K562 (cell line): Measurements from ENCODE around the gene NEURL1B. TPM values are rescaled to one million over a fixed set of nuclear protein-coding genes. Genes with fewer than 3 reads are reported as not detected.

Experiments used
- ATAC-seq: fragments of 200-7000 bp; cut with Tn5 transposase; 3 replicates; pipeline ENCODE4 v1.9.1; 2020; ENCODE audit warnings: moderate library complexity
- BruUV-seq: library from RNA; stranded (reverse); fragments of 400-500 nt; replicated peaks from 2 replicates; lab custom pipeline; 2021; lab: Mats Ljungman, UMichigan
- CTCF ChIA-PET: fragments of 300-600 bp; formaldehyde crosslinking; extraction: SDS; loops from one replicate; lab custom pipeline; 2021; ENCODE audit warnings: low intra/inter-chr PET ratio; lab: Yijun Ruan, JAX
- POLR2A ChIA-PET: fragments of 300-600, 350-650 bp; sonication (Branson Sonifier 250); formaldehyde crosslinking; extraction: SDS; loops from one replicate; lab custom pipeline; 2021; ENCODE audit warnings: antibody characterized with exemption, inconsistent platforms; lab: Yijun Ruan, JAX
- DNase-seq, 4 experiments: peaks; one replicate each; pipeline versions ENCODE4 v3.0.0 to v3.0.0-alpha.2; 2011 to 2018; ENCODE audit warnings: low spot score in 3 of 4, mixed read lengths in 3 of 4; ENCODE audit errors: extremely low read depth in 1 of 4
- FAIRE-seq: peaks from 2 replicates; lab custom pipeline; 2011; peaks lifted over from hg19 to GRCh38; lab: Jason Lieb, UNC
- H2AFZ ChIP-seq: 2 replicates; pipeline ENCODE4 v1.6.0; 2011; ENCODE audit warnings: low read depth, low read length, control low read depth, inconsistent platforms
- H3K27ac ChIP-seq: fragments of 200-600 bp; 3 replicates; pipeline ENCODE4 v1.8.0; 2011; ENCODE audit warnings: low read depth, mild to moderate bottlenecking, control low read depth, inconsistent platforms, low read length, moderate library complexity, mixed read lengths; ENCODE audit errors: extremely low read depth
- H3K27me3 ChIP-seq, 2 experiments: fragments of 300-600 bp in 1 of 2; 2 replicates in 1 of 2; 3 replicates in 1 of 2; pipeline versions ENCODE4 v1.6.0 to v1.8.0; 2011; ENCODE audit warnings: inconsistent platforms in 2 of 2, low read length in 2 of 2, mild to moderate bottlenecking in 1 of 2, mixed read lengths in 1 of 2, moderate library complexity in 1 of 2; ENCODE audit not compliant: control insufficient read depth in 2 of 2, insufficient read depth in 2 of 2
- H3K36me3 ChIP-seq: fragments of 300-600 bp; 3 replicates; pipeline ENCODE4 v1.8.0; 2011; ENCODE audit warnings: mild to moderate bottlenecking, low read length, inconsistent platforms; ENCODE audit not compliant: control insufficient read depth, insufficient read depth
- H3K4me1 ChIP-seq, 2 experiments: fragments of 200-600 bp in 1 of 2; replicated peaks in 1 of 2; 2 replicates in 1 of 2; 3 replicates in 1 of 2; pipeline versions ENCODE4 v1.5.1 to v1.8.0; 2011; ENCODE audit warnings: inconsistent platforms in 2 of 2, low read length in 2 of 2, mild to moderate bottlenecking in 1 of 2, mixed read lengths in 1 of 2, moderate library complexity in 1 of 2; ENCODE audit not compliant: control insufficient read depth in 2 of 2, insufficient read depth in 2 of 2
- H3K4me2 ChIP-seq: 2 replicates; pipeline ENCODE4 v1.6.1; 2011; ENCODE audit warnings: low read length, control low read depth, inconsistent platforms, mixed read lengths; ENCODE audit not compliant: insufficient read depth
- H3K4me3 ChIP-seq: fragments of 200-600 bp; sonication (generic), shearing (Covaris generic); 2 replicates; pipeline ENCODE4 v1.5.1; 2016; ENCODE audit warnings: control low read depth, inconsistent platforms
- H3K79me2 ChIP-seq: fragments of 200-600 bp; 3 replicates; pipeline ENCODE4 v1.8.0; 2011; ENCODE audit warnings: low read length, inconsistent platforms; ENCODE audit not compliant: control insufficient read depth, insufficient read depth
- H3K9ac ChIP-seq, 2 experiments: 2 replicates each; pipeline versions ENCODE4 v1.6.0 to v1.6.1; 2011; ENCODE audit warnings: low read depth in 2 of 2, low read length in 2 of 2, control low read depth in 1 of 2, inconsistent platforms in 1 of 2, mild to moderate bottlenecking in 1 of 2, mixed read lengths in 1 of 2; ENCODE audit not compliant: insufficient read depth in 1 of 2
- H3K9me1 ChIP-seq: one replicate; pipeline ENCODE4 v1.6.0; 2011; ENCODE audit warnings: inconsistent platforms, mild to moderate bottlenecking, low read length, moderate library complexity; ENCODE audit not compliant: control insufficient read depth, insufficient read depth
- H3K9me3 ChIP-seq: replicated peaks from 2 replicates; pipeline ENCODE4 v1.5.1; 2011; ENCODE audit warnings: low read depth, low read length, inconsistent platforms; ENCODE audit not compliant: control insufficient read depth, insufficient read depth
- H4K20me1 ChIP-seq: replicated peaks from 2 replicates; pipeline ENCODE4 v1.6.1; 2011; ENCODE audit warnings: low read length, inconsistent platforms, mixed read lengths; ENCODE audit not compliant: control insufficient read depth, insufficient read depth
- BDP1 ChIP-seq: IDR thresholded peaks from 3 replicates; pipeline ENCODE4 v1.6.1; 2011; ENCODE audit not compliant: insufficient read length, insufficient read depth
- E2F6 ChIP-seq, 2 experiments: IDR thresholded peaks; 2 replicates each; pipeline ENCODE4 v1.6.1; 2011; ENCODE audit warnings: borderline replicate concordance in 1 of 2, control low read depth in 1 of 2, low read depth in 1 of 2, low read length in 1 of 2, mild to moderate bottlenecking in 1 of 2, mixed read lengths in 1 of 2, moderate library complexity in 1 of 2; ENCODE audit not compliant: insufficient read depth in 1 of 2, insufficient read length in 1 of 2, poor library complexity in 1 of 2, severe bottlenecking in 1 of 2; ENCODE audit errors: extremely low read depth in 1 of 2
- ETV5 ChIP-seq: sonication (generic); formaldehyde crosslinking; IDR thresholded peaks from 2 replicates; pipeline ENCODE4 v1.4.0; 2020; ENCODE audit warnings: low read depth, mild to moderate bottlenecking, missing genetic modification reagents
- GABPA ChIP-seq: fragments of 200-800 bp; sonication (Bioruptor generic); conservative IDR thresholded peaks from 2 replicates; pipeline ENCODE4 v1.6.1; 2016; ENCODE audit warnings: low read depth, missing genetic modification characterization, missing compliant biosample characterization
- KDM4B ChIP-seq, 2 experiments: fragments of 450-650 bp in 1 of 2; sonication (generic) in 1 of 2; IDR thresholded peaks; 2 replicates each; pipeline ENCODE4 v1.6.1; 2016 to 2017; ENCODE audit warnings: borderline replicate concordance in 2 of 2, antibody characterized with exemption in 1 of 2, low read depth in 1 of 2, mild to moderate bottlenecking in 1 of 2
- KLF16 ChIP-seq: IDR thresholded peaks from 2 replicates; pipeline ENCODE4 v1.6.1; 2016; ENCODE audit warnings: antibody characterized with exemption
- MBD2 ChIP-seq: sonication (generic); IDR thresholded peaks from 2 replicates; pipeline ENCODE4 v1.6.1; 2016; ENCODE audit warnings: low read depth, borderline replicate concordance
- PCBP1 ChIP-seq: fragments of 200-400 bp; formaldehyde crosslinking; IDR thresholded peaks from 2 replicates; pipeline ENCODE4 v1.6.1; 2018; ENCODE audit warnings: mild to moderate bottlenecking, low read depth, low read length; ENCODE audit not compliant: poor library complexity, severe bottlenecking
- PYGO2 ChIP-seq: fragments of 450-650 bp; IDR thresholded peaks from 2 replicates; pipeline ENCODE4 v1.6.1; 2016; ENCODE audit warnings: mild to moderate bottlenecking, missing genetic modification characterization, moderate library complexity, missing compliant biosample characterization
- SAP30 ChIP-seq: fragments of 200-600 bp; sonication (generic); IDR thresholded peaks from 2 replicates; pipeline ENCODE4 v1.6.1; 2012; ENCODE audit warnings: borderline replicate concordance, low read depth, mild to moderate bottlenecking, moderate library complexity, low read length, control low read depth, inconsistent platforms; ENCODE audit not compliant: insufficient read depth, poor library complexity, severe bottlenecking
- ZNF316 ChIP-seq: fragments of 450-650 bp; IDR thresholded peaks from 2 replicates; pipeline ENCODE4 v1.6.1; 2016
- WGBS: fragments of 100-300 bp; shearing (Covaris generic); methylation state at CpG from one replicate; pipeline ENCODE4 v1.1.6; 2016; ENCODE audit warnings: low coverage, mixed read lengths; ENCODE audit not compliant: insufficient coverage; ENCODE audit errors: missing lambda C conversion rate; 5-methylcytosine and 5-hydroxymethylcytosine counted together
- in situ Hi-C: fragments of 300-500 bp; cut with MboI; formaldehyde crosslinking; loops from 4 replicates; pipeline ENCODE4 v1.15.0; 2018; ENCODE audit warnings: inconsistent platforms, mixed read lengths
- intact Hi-C: fragments of 100-400 bp; cut with micrococcal nuclease; formaldehyde crosslinking; loops from 2 replicates; pipeline ENCODE4 v1.14.2; 2022
- polyA plus RNA-seq, 8 experiments: library from polyadenylated mRNA; depleted of rRNA in 4 of 8; stranded (reverse) in 5 of 8; unstranded in 3 of 8; fragments of >200 nt; fragmentation: Nextera tagmentation in 2 of 8; fragmentation: Illumina TruSeq in 1 of 8; extraction: Ambion mirVana in 2 of 8; extraction: Trizol in 1 of 8; gene quantifications; 2 replicates each; pipeline versions ENCODE4 v1.2.1 to v1.2.3, GENCODE V29; 2011 to 2014; ENCODE audit warnings: inconsistent platforms in 1 of 8, missing spikeins in 1 of 8
- total RNA-seq, 7 experiments: library from RNA; depleted of rRNA in 6 of 7; stranded (reverse); fragments of >200 nt in 6 of 7; fragmentation: Illumina TruSeq in 2 of 7; extraction: Trizol in 2 of 7; gene quantifications; 2 replicates each; pipeline versions ENCODE4 v1.2.1 to v1.2.3, GENCODE V29; 2011 to 2021; ENCODE audit warnings: low replicate concordance in 1 of 7
- TF ChIP-seq, protein P1 (sequence below): fragments of 250-450 bp; sonication (Bioruptor Pico); IDR thresholded peaks from 2 replicates; pipeline ENCODE4 v1.4.0; 2020; ENCODE audit warnings: mild to moderate bottlenecking, moderate library complexity

The NEURL1B gene
- total and polyA plus RNA-seq, 9 of the 15 experiments (the other 6 are each of a cell fraction or from before 2014, with no cell fraction given) = 0.04 TPM; not detected in 8

DNA sequence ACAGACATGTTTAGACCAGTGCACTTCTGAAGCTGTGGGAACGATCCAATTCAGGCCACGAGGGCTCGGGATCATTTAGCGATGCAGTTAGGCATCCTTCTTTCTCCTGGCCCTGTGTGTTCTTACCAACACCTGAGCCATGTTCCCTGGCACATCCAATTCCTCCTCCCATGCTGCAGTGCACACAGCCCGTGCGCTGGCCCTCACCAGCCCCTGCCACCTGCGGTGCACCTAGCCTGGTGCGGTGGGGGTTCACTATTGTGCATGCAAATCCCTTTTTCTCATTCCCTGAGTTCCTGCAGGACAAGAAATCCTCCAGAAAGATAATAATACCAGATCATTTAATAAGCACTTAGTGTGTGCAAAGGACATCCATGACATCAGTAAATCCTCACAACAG is 53.5 kb downstream of the NEURL1B start:
- no peak overlapping the region for H3K27ac ChIP-seq
- BruUV-seq = no TSS peak
- no peaks in the 10 kb centered on the region for H3K9me3 ChIP-seq
- peaks cover 41 to 73% of the 10 kb centered on the region in 2 experiments; a peak in 4 of 5 replicates for H3K27me3 ChIP-seq
- CTCF ChIA-PET = no interaction called here
- peaks cover 0 to 14% of the 10 kb centered on the region in 2 experiments; a peak in 2 of 5 replicates for H3K4me1 ChIP-seq
- no peaks in the 10 kb centered on the region for H3K9me1 ChIP-seq
- WGBS = 8% methylated on average over 8 of the region's 8 CpGs
- no peak for FAIRE-seq
- DNase-seq = no peak
- H3K36me3 ChIP-seq = no peaks in the 10 kb centered on the region
- ATAC-seq = no peak
- H4K20me1 ChIP-seq = 0 out of 2 replicates have a peak, but pooled peaks cover 10% of the 10 kb centered on the region
- no peak overlapping the region for H3K9ac ChIP-seq
- H2AFZ ChIP-seq = no peak overlapping the region
- intact Hi-C loops (loop anchor here (10.0 kb wide), 2 partner anchors 50 to 120 kb away; partner anchors contain the start of gene NEURL1B), in situ Hi-C loops (loop anchor here (5.0 kb wide), 1 partner anchor 217 kb away; no protein-coding TSS in a partner anchor)
- no peak overlapping the region for H3K4me3 ChIP-seq
- POLR2A ChIA-PET = interaction anchor here (0.7 to 0.8 kb wide), 2 partner anchors 29 to 128 kb away, joined by 3 read pairs; no protein-coding TSS in a partner anchor
- H3K79me2 ChIP-seq = no peaks in the 10 kb centered on the region
- TF ChIP-seq KLF16 (no peak), MBD2 (no peak), KDM4B (IDR thresholded peaks at IDR 0.05; ENCODE audit: borderline replicate concordance in 2 of 2, low read depth in 1 of 2) (no peak), SAP30 (no peak), ZNF316 (no peak), PCBP1 (no peak), E2F6 (IDR thresholded peaks at IDR 0.05; ENCODE audit: borderline replicate concordance in 1 of 2, extremely low read depth in 1 of 2, insufficient read depth in 1 of 2, insufficient read length in 1 of 2, low read depth in 1 of 2, low read length in 1 of 2, poor library complexity in 1 of 2, severe bottlenecking in 1 of 2) (no peak), PYGO2 (tag) (no peak), BDP1 (no peak), GABPA (tag) (no peak), ETV5 (CRISPR knock-in tag) (no peak)
- TF ChIP-seq, protein P1, sequence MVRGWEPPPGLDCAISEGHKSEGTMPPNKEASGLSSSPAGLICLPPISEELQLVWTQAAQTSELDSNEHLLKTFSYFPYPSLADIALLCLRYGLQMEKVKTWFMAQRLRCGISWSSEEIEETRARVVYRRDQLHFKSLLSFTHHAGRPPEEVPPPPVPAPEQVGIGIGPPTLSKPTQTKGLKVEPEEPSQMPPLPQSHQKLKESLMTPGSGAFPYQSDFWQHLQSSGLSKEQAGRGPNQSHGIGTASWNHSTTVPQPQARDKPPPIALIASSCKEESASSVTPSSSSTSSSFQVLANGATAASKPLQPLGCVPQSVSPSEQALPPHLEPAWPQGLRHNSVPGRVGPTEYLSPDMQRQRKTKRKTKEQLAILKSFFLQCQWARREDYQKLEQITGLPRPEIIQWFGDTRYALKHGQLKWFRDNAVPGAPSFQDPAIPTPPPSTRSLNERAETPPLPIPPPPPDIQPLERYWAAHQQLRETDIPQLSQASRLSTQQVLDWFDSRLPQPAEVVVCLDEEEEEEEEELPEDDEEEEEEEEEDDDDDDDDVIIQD (CRISPR knock-in tag) = no peak
- no peak overlapping the region for H3K4me2 ChIP-seq
